HG02970 (cell line): Measurements from ENCODE around the gene LCE2A.
"Not testable (repeated sequence)": the region's sequence is repeated elsewhere in the genome, so short reads cannot be mapped to it uniquely, and the experiment has no call there.

Experiments
- ATAC-seq: cut with Tn5 transposase; IDR thresholded peaks from one replicate; pipeline ENCODE4 v1.9.1; 2021; ENCODE audit warnings: mild to moderate bottlenecking, moderate library complexity, moderate number of reproducible peaks; ENCODE audit not compliant: unreplicated experiment, low FRiP score

The LCE2A gene

DNA sequence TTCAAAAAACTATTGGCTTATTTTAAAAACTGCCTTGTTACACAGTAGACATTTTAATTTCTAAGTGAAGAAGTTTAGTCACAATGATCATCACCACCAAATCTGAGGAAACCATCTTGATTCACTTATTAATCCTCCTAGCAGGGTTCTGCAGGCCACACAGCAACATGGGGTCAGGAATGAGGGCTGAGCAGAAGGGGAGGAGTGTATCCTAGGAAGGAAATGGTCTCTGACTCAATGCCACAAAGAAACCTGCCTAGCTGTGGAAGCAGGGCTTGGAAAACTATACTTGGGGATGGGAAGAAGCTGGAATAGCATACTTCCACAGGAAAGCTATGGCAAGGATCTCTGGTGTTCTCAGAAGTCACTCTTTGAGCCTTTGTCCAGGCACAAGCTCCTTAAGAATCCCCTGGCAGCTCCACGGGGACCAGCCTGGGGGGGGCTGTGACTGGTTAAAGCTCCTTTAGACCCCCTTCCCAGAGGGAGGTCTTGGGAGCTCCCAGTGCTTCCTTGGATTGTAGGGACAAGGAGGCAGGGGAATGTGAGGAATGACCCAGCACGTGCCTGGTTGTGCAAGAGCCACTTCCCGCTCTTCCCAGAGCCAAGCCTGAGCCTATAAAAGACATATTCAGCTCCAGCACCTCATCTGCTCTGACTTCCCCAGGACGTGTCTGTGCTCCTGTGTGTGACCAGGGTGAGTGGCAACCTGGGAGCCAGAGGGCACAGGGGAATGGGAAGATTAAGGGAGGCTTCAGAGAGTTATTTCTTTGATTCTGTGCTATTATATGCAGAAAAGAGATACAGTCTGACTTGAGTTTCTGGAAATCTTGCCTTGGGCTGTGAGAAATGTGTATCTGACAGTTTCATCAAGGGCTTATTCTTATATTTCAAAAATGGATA lies at the start of gene LCE2A:
Gene LCE2A, plus strand, starts transcription at position 645 of the 900 bp plus-strand sequence. CDS start 557 bp downstream, outside the sequence.
- no peak for ATAC-seq

- ATAC-seq = no peak
Observed at GRCh38 chr1:152654110-152654509, 44.0 kb upstream of the LCE2A start.

DNA sequence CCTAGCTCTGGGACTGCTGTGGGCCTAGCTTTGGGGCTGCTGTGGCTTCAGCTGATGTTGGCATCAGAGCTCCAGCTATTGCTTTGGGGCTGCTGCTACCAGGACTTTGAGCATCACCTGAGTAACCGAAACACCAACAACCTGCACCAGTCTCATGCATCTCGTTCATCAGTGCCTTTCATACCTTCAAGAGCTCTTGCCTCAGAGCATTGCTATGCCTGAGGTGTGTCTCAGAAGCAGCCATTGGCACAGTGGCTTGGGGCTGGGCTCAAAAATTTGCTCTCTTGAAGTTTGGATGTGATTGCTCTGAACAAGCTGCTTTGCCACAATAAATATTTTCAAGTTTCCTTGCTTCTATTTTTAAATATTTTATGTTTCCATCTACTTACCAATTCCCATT lies 41.7 kb upstream of the LCE2A start:
- no peak for ATAC-seq

DNA sequence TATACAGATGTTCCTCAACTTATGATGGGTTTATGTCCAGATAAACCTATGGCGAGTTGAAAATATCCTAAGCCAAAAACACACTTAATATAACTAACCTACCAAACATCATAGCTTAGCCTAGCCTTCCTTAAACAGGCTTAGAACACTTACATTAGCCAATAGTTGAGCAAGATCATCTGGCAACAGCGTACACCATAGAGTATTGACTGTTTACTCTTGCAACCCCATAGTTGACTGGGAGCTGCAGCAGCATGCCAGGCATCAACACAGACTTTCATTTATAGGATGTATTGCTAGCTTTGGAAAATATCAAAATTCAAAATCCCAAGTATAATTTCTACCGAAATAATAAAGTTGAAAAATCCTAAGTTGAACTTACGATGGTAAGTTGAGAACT lies 40.5 kb upstream of the LCE2A start:
- ATAC-seq = no peak

DNA sequence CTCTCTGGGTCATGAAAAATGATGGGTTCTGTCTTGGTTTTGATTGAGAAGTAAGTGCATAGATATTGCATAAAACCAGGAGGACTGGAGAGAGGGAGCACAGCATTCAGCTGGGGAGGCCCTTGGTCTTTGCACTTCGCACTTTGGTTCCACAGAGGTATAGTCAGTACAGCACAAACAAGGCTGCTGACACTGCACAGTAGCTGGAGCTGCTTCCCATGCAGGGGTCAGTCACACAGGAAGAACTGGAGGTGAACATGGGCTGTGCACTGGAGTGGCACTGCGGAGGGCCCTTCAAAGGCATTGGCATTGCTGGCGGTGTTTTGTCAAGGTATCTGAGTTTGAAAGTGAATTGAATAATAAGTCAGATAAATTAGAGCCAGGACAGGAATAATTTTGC lies 39.5 kb upstream of the LCE2A start:
- no peak for ATAC-seq

DNA sequence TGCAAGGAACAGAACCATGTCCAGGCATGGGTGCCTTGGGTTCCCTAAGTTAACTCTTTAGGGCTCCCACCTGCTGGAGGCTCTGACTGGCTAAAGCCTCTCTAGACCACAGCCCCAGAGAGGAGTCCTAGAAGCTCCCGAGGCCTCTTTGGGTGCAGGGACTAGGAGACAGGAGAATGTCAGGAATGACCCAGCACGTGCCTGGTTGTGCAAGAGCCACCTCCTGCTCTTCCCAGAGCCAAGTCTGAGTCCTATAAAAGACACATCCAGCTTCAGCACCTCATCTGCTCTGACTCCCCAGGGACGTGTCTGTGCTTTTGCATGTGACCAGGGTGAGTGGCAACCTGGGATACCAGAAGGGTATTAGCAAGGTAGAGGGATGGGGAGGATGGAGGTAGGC lies 35.0 kb upstream of the LCE2A start, which contains the start of gene LCE2D:
Gene LCE2D, plus strand, starts transcription at position 283 of the 400 bp plus-strand sequence. CDS start 726 bp downstream, outside the sequence.
- ATAC-seq = no peak

DNA sequence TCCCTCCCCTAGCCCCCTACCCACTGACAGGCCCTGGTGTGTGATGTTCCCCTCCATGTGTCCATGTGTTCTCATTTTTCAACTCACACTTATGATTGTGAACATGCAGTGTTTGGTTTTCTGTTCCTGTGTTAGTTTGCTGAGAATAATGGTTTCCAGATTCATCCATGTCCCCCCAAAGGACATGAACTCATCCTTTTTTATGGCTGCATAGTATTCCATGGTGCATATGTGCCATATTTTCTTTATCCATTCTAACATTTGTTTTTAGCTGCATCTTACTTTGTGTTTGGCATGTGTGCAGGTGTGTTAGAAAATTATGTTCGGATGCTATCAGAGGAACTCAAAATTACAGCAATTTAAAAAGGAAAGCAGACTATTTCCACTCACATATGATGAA lies 32.0 kb upstream of the LCE2A start:
- not testable (repeated sequence) for ATAC-seq

DNA sequence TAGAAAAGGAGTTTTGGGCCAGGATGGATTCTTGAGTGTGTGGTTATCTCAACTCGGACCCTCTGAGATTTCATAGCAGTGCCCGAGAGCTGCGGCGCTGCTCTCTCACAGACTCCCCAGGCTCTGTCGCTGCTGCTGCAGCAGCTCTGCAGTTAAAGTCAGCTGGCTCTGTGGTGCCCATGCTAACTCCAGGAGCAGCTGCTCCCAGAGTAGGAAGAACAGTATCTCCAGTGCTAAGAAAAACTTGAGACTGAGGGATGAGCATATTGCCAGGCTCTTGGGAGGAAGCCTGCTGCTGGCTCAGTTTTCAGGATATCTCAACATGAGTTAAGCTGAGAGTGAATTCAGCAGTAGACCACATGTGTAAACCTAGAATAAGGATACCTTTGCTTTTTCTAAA lies 30.5 kb upstream of the LCE2A start:
- no peak for ATAC-seq

DNA sequence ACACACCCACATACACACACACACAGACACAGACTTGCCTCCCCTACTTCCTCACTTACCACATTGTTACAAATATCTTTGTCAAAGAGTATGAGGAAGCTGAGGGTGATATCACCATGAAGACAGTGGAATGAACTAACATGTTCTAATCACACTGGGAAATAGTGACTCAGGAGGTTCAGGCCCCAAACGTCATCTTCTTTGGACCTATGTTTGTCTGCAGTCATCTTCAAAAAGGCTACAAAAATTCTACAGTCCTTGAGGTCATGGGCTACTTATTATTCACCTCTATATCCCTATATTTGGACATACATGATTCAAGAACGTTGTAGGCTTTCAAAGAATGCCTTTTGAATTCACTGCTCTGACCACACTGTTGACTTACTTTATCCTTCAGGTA lies 25.1 kb upstream of the LCE2A start:
- no peak for ATAC-seq

- ATAC-seq = not testable (repeated sequence)
Observed at GRCh38 chr1:152674983-152675382, 23.2 kb upstream of the LCE2A start, which contains the start of gene LCE2C. Gene LCE2C, plus strand, starts transcription at chr1:152675279. Its CDS starts 737 bp downstream, at chr1:152676016.

DNA sequence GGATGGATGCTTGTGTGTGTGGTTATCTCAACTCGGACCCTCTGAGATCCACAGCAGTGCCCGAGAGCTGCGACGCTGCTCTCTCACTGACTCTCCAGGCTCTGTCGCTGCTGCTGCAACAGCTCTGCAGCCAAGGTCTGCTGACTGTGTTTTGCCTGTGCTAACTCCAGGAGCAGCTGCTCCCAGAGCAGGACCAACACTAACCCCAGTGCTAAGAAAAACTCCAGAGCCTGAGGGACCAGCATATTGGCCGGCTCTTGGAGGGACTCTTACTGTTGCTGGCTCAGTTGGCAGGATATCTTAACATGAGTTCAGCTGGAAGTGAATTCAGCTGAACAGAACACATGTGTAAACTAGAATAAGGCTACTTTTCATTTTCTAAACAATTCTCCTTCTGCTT lies 18.7 kb upstream of the LCE2A start:
- no peak for ATAC-seq

DNA sequence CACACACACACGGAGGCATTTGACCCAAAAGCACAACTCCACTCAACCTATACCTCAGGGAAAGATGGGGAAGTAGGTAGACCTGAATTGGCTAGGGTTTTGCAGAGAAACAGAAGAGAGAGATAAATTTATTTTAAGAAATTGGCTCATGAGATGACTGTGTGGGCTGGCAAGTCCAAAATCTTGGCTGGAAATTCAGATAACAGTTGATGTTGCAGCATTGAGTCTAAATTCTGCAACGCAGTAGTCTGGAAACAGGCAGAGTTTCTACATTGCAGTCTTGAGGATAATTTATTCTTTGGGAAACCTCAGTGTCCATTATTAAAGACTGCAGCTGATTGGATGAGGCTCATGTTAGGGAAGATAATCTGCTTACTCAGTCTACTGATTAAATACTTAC lies 16.5 kb upstream of the LCE2A start:
- no peak for ATAC-seq

DNA sequence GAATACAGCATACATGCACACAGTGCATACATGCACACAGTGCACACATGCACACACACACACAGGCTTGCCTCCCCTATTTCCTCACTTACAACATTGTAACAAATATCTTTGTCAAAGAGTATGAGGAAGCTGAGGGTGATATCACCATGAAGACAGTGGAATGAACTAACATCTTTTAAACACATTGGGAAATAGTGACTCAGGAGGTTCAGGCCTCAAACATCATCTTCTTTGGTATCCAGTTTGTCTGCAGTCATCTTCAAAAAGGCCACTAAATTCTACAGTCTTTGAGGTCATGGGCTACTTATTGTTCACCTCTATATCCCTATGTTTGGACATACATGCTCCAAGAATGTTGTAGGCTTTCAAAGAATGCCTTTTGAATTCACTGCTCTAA lies 14.3 kb upstream of the LCE2A start:
- ATAC-seq = no peak

DNA sequence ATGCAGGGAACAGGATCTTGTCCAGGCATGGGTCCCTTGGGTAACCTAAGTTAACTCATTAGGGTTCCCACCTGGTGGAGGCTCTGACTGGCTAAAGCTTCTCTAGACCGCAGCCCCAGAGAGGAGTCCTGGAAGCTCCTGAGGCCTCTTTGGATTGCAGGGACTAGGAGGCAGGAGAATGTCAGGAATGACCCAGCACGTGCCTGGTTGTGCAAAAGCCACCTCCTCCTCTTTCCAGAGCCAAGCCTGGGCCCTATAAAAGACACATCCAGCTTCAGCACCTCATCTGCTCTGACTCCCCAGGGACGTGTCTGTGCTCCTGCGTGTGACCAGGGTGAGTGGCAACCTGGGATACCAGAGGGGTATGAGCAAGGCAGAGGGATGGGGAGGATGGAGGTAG lies 12.3 kb upstream of the LCE2A start, which contains the start of gene LCE2B:
Gene LCE2B, plus strand, starts transcription at position 301 of the 400 bp plus-strand sequence. CDS start 721 bp downstream, outside the sequence.
- not testable (repeated sequence) for ATAC-seq

GRCh38 chr1:152699746-152700145 lies 1.6 kb downstream of the LCE2A start:
- ATAC-seq = no peak

GRCh38 chr1:152707860-152708259 lies 9.7 kb downstream of the LCE2A start, which contains the start of gene LCE4A:
Gene LCE4A, plus strand, starts transcription at chr1:152708160. Its CDS starts 916 bp downstream, at chr1:152709076.
- no peak for ATAC-seq

DNA sequence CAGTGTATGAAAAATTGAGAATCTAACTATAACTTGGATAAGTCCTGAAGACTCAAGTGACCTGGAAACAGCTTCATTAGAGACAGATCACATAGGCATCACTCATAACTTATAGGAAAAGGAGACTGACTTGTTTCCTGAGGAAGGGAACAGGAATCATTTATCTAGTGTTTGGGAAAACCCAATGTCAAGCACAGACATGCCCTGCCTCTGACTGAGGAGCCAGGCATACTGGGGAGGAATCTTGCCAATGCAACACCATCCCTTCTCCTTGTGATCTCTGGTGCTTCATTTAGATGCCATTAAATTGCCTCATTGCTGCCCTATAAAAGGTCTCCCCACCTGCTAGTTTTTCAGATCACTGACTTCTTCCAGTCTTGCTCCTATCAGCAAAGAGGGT lies 20.1 kb downstream of the LCE2A start:
- ATAC-seq = no peak

DNA sequence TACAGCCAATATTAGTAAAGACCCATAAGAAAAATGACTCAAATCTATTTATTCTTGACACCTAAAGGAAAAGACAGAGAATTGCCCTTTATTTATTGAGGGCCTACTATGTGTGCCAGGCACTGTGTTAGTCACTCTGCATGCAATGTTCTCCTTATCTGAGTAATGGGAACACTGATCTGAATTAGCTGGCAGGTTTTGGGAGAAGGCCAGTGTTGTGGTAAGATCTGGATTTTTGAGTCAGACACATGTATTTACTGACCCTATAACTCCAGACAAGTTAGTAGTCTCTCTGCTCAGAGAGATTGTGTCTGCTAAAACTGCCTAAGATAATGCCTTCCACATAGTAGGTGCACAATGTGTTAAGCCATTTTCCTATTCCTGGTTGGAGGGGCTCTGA lies 27.1 kb downstream of the LCE2A start:
- no peak for ATAC-seq

GRCh38 chr1:152728986-152729385 lies 30.8 kb downstream of the LCE2A start:
- ATAC-seq = no peak

DNA sequence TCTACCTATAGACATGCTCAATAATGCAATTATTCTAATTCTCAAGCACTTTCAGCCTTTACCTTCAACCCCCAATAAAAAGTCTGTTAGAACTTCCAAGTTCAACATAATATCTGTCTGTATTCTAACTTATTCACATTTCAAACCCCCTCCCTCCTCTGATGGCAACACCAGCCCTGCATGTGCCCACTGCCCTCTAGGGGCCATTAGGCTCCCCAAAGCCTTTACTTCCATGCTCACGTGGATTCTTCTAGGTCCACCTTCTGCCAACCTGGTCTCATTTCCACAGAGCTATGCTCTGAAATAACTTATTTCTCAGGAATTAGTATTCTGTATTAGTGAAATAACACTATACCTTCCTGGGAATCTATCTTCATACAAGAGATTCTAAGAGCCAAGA lies 37.5 kb downstream of the LCE2A start:
- ATAC-seq = no peak

DNA sequence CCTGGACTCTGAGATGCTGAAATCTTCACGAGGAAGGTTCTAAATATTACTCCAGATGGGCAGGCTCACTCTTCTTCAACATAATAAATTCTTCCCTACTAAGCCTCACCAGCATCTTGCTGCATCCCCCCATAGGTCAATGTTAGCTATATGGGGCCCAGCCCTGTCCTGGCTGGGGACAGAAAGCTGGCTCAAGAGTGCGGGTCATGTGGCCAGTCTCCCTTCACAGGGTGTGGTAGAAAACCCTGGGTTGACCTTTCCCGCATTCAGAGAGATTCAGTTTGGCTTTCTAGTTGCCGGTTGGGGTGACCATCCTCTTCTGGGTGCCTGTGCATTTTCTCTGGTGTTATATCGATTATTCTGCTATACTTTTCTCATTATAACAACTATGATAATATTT lies 39.9 kb downstream of the LCE2A start:
- no peak for ATAC-seq

DNA sequence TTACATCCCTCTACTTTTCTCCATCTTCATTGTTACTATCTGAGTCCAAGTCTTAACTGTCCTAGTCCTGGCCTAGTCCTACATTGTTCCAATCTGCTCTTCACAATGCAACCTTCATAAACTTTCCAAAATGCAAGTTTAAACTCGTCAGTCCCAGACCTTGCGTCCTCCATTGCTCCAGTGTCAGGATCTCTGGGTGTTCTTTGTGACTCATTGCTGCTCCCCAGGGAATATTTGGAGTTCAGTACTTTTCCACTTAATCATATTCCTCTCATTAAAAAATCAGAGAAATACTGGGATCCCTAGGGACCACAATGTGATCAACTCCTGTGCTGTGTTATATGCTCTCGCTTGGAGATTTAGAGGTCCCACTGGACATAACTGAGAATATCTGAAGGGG lies 41.7 kb downstream of the LCE2A start:
- ATAC-seq = no peak
